ENCODE measurements around the gene FKBP15.

DNA sequence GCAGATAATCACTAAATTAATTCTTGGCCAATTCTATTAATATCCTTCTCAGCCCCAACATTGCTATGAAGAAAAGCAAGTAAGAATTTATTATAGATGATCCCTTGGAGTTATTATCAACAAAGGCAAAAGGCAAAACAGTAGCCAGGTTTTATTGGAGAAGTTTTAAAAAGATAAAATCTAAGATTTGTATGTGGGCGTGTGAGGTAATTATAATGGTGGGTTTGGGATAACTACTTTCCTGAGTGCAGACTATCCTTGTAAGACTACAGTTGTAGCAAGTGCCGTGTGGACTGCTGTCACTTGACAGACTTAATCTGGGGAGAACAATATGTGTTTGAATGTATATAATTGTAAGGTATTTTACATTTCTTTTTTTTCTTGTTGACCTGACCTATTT lies 23.5 kb upstream of the FKBP15 start:
- TF ChIP-seq CTCF (conservative IDR thresholded peaks at IDR 0.05), result no peak
- no peak for TF ChIP-seq EZH2 (IDR thresholded peaks at IDR 0.05; ENCODE audit: low read depth)
